ENCODE data around the gene ALDH4A1. TPM values are rescaled to one million over a fixed set of nuclear protein-coding genes. Genes with fewer than 3 reads are reported as not detected.

Gene ALDH4A1
- total and polyA plus RNA-seq, 2 experiments from 2014 or later = 11.3 to 33.8 TPM

- TF ChIP-seq ZNF462 (CRISPR knock-in tag; IDR thresholded peaks at IDR 0.05) (no peak), NANOG (IDR thresholded peaks at IDR 0.05; ENCODE audit: borderline replicate concordance) (no peak), ZNF114 (CRISPR knock-in tag; IDR thresholded peaks at IDR 0.05) (no peak), ETS1 (IDR thresholded peaks at IDR 0.05) (no peak), JUNB (IDR thresholded peaks at IDR 0.05; ENCODE audit: unreplicated experiment) (no peak), CREB1 (CRISPR knock-in tag; IDR thresholded peaks at IDR 0.05; ENCODE audit: low read depth) (no peak), STAT1 (IDR thresholded peaks at IDR 0.05; ENCODE audit: unreplicated experiment) (no peak), CTCF (conservative IDR thresholded peaks at IDR 0.05; ENCODE audit: low read depth in 2 of 2) (no peak), EZH2 (IDR thresholded peaks at IDR 0.05; ENCODE audit: low read depth, unreplicated experiment) (no peak), EZH2phosphoT487 (IDR thresholded peaks at IDR 0.05; ENCODE audit: unreplicated experiment) (no peak), POLR2AphosphoS5 (IDR thresholded peaks at IDR 0.05; ENCODE audit: low read depth) (no peak)
These were observed 45.9 kb upstream of the ALDH4A1 start (continued) for GRCh38 chr1:18948048-18948912.
